WTC11 (cell line): ENCODE results near the gene KLK15. TPM values are rescaled to one million over a fixed set of nuclear protein-coding genes. Genes with fewer than 3 reads are reported as not detected.

Source experiments
- ATAC-seq: fragments of 200-7000 bp; cut with Tn5 transposase; 2 replicates; pipeline ENCODE4 v1.10.0; 2021; ENCODE audit warnings: mild to moderate bottlenecking, moderate library complexity
- CTCF ChIA-PET: fragments of 300-600 bp; sonication (Branson Sonifier 250); formaldehyde crosslinking; loops from one replicate; lab custom pipeline; 2021; ENCODE audit warnings: antibody characterized with exemption; lab: Charles Lee
- POLR2A ChIA-PET: fragments of 350-600 bp; sonication (Branson Sonifier 250); formaldehyde crosslinking; loops from one replicate; lab custom pipeline; 2021; ENCODE audit warnings: antibody characterized with exemption; lab: Charles Lee
- DNase-seq: peaks from one replicate; pipeline ENCODE4 v3.0.0; 2021; ENCODE audit warnings: low spot score
- H3K27ac Mint-ChIP-seq: 2 replicates; pipeline ENCODE4 v1.8.0; 2021; ENCODE audit warnings: mixed read lengths
- H3K27me3 Mint-ChIP-seq: 2 replicates; pipeline ENCODE4 v1.8.0; 2021; ENCODE audit warnings: low read depth, mild to moderate bottlenecking, moderate library complexity, mixed read lengths
- H3K36me3 Mint-ChIP-seq: 2 replicates; pipeline ENCODE4 v1.8.0; 2021; ENCODE audit warnings: mixed read lengths
- H3K4me1 Mint-ChIP-seq: 2 replicates; pipeline ENCODE4 v1.8.0; 2022; ENCODE audit warnings: mixed read lengths
- H3K4me3 Mint-ChIP-seq: 2 replicates; pipeline ENCODE4 v1.8.0; 2021; ENCODE audit warnings: mild to moderate bottlenecking, moderate library complexity, mixed read lengths
- H3K9me3 Mint-ChIP-seq: 2 replicates; pipeline ENCODE4 v1.8.0; 2021; ENCODE audit warnings: mixed read lengths
- ATF3 ChIP-seq: sonication (generic); formaldehyde crosslinking; conservative IDR thresholded peaks from 2 replicates; pipeline ENCODE4 v1.8.1; 2022; ENCODE audit warnings: mild to moderate bottlenecking, missing genetic modification reagents
- ATF6 ChIP-seq: sonication (generic); formaldehyde crosslinking; IDR thresholded peaks from 2 replicates; pipeline ENCODE4 v1.8.1; 2023; ENCODE audit warnings: mild to moderate bottlenecking, missing genetic modification reagents
- CREB1 ChIP-seq: sonication (generic); formaldehyde crosslinking; IDR thresholded peaks from 2 replicates; pipeline ENCODE4 v1.8.0; 2023; ENCODE audit warnings: mild to moderate bottlenecking, missing genetic modification reagents
- FOXP4 ChIP-seq: sonication (generic); formaldehyde crosslinking; IDR thresholded peaks from 2 replicates; pipeline ENCODE4 v1.8.0; 2022; ENCODE audit warnings: mild to moderate bottlenecking, missing genetic modification reagents
- IRF2 ChIP-seq: sonication (generic); formaldehyde crosslinking; IDR thresholded peaks from 2 replicates; pipeline ENCODE4 v1.8.0; 2022; ENCODE audit warnings: low read depth, missing genetic modification reagents, borderline replicate concordance
- MAX ChIP-seq: sonication (generic); formaldehyde crosslinking; IDR thresholded peaks from 2 replicates; pipeline ENCODE4 v1.8.0; 2022; ENCODE audit warnings: mild to moderate bottlenecking, missing genetic modification reagents
- NFYB ChIP-seq: sonication (generic); formaldehyde crosslinking; conservative IDR thresholded peaks from 2 replicates; pipeline ENCODE4 v1.8.0; 2022; ENCODE audit warnings: low read depth, missing genetic modification reagents
- OVOL2 ChIP-seq: fragments of 250-450 bp; sonication (Bioruptor Pico); IDR thresholded peaks from 2 replicates; pipeline ENCODE4 v1.9.0; 2021; ENCODE audit warnings: mild to moderate bottlenecking, borderline replicate concordance
- PRDM15 ChIP-seq: sonication (generic); formaldehyde crosslinking; IDR thresholded peaks from 2 replicates; pipeline ENCODE4 v1.8.0; 2022; ENCODE audit warnings: missing genetic modification reagents
- SOX15 ChIP-seq: fragments of 250-450 bp; sonication (Bioruptor Pico); IDR thresholded peaks from 2 replicates; pipeline ENCODE4 v1.9.0; 2021; ENCODE audit warnings: mild to moderate bottlenecking
- SP1 ChIP-seq: sonication (generic); formaldehyde crosslinking; conservative IDR thresholded peaks from 2 replicates; pipeline ENCODE4 v1.8.1; 2022; ENCODE audit warnings: missing genetic modification reagents
- TCF7 ChIP-seq: sonication (generic); formaldehyde crosslinking; IDR thresholded peaks from 2 replicates; pipeline ENCODE4 v1.8.0; 2022; ENCODE audit warnings: mild to moderate bottlenecking, low read depth, missing genetic modification reagents, moderate library complexity
- USF1 ChIP-seq: sonication (generic); formaldehyde crosslinking; IDR thresholded peaks from 2 replicates; pipeline ENCODE4 v1.8.0; 2022; ENCODE audit warnings: mild to moderate bottlenecking, missing genetic modification reagents
- USF2 ChIP-seq: sonication (generic); formaldehyde crosslinking; IDR thresholded peaks from 2 replicates; pipeline ENCODE4 v1.8.1; 2023; ENCODE audit warnings: mild to moderate bottlenecking, missing genetic modification reagents, moderate library complexity
- ZNF138 ChIP-seq: sonication (generic); formaldehyde crosslinking; conservative IDR thresholded peaks from 2 replicates; pipeline ENCODE4 v1.8.1; 2022; ENCODE audit warnings: mild to moderate bottlenecking, moderate library complexity, missing genetic modification reagents
- ZNF396 ChIP-seq: fragments of 250-450 bp; sonication (Bioruptor Pico); IDR thresholded peaks from 2 replicates; pipeline ENCODE4 v1.8.0; 2021; ENCODE audit warnings: mild to moderate bottlenecking, moderate library complexity, borderline replicate concordance
- total RNA-seq: library from RNA; stranded (reverse); gene quantifications from 3 replicates; pipeline ENCODE4 v1.2.3, GENCODE V29; 2021

Gene KLK15
- total RNA-seq, 1 experiment from 2014 or later, result not detected

GRCh38 chr19:50817941-50818858 lies 15.2 kb downstream of the KLK15 start:
- peaks cover 14% of the 10 kb centered on the region for H3K9me3 Mint-ChIP-seq
- TF ChIP-seq PRDM15, result no peak
- TF ChIP-seq SOX15 (CRISPR knock-in tag), result no peak
- no peak for TF ChIP-seq IRF2 (CRISPR knock-in tag)
- no peak for TF ChIP-seq TCF7 (CRISPR knock-in tag)
- TF ChIP-seq ZNF396 (CRISPR knock-in tag), result no peak
- TF ChIP-seq ZNF138, result no peak
- TF ChIP-seq SP1, result peak; percentile 67
- TF ChIP-seq OVOL2, result no peak
- no peak for TF ChIP-seq ATF3 (CRISPR knock-in tag)
- peak; percentile 44; the same call in 1 of the 2 replicates for TF ChIP-seq MAX (CRISPR knock-in tag)
- DNase-seq, result peak; percentile 97
- ATAC-seq, result peak; percentile 90
- no peak overlapping the region for H3K27ac Mint-ChIP-seq
- H3K27me3 Mint-ChIP-seq, result peaks cover 86% of the 10 kb centered on the region
- H3K4me3 Mint-ChIP-seq, result peak overlapping the region; percentile 77
- ChIA-PET CTCF (interaction anchor here (0.9 to 1.4 kb wide), 3 partner anchors 13 to 276 kb away, joined by 3 read pairs; no protein-coding TSS in a partner anchor), POLR2A (no interaction called here)
- peaks cover 37% of the 10 kb centered on the region for H3K4me1 Mint-ChIP-seq
- H3K36me3 Mint-ChIP-seq, result no peaks in the 10 kb centered on the region; the same call in 1 of the 2 replicates

GRCh38 chr19:50815439-50815838 lies 17.9 kb downstream of the KLK15 start:
- CTCF ChIA-PET, result interaction anchor here (1.1 kb wide), 1 partner anchor 107 kb away, joined by 4 read pairs; no protein-coding TSS in a partner anchor
- ATAC-seq, result no peak

More at GRCh38 chr19:50815439-50815838, 17.9 kb downstream of the KLK15 start:
- Mint-ChIP-seq H3K27me3 (peaks cover 80% of the 10 kb centered on the region), H3K4me1 (peaks cover 27% of the 10 kb centered on the region), H3K36me3 (no peaks in the 10 kb centered on the region; the same call in 1 of the 2 replicates), H3K9me3 (peaks cover 23% of the 10 kb centered on the region), H3K27ac (no peak overlapping the region), H3K4me3 (no peak overlapping the region)
- no peak for TF ChIP-seq ATF6
- peak; percentile 75 for TF ChIP-seq USF2 (CRISPR knock-in tag)
- 0 out of 2 replicates have a peak, but pooled peaks have one; percentile 6 for TF ChIP-seq NFYB (CRISPR knock-in tag)
- TF ChIP-seq FOXP4, result no peak
- peak; percentile 51; the same call in 1 of the 2 replicates for TF ChIP-seq USF1 (CRISPR knock-in tag)
- no peak for TF ChIP-seq CREB1 (CRISPR knock-in tag)
- POLR2A ChIA-PET, result interaction anchor here (0.6 to 0.9 kb wide), 2 partner anchors 15 to 222 kb away, joined by 3 to 6 read pairs; no protein-coding TSS in a partner anchor
- no peak for DNase-seq
